Esophagus mucosa (tissue), 1 donor: ENCODE results near the gene ZFYVE27. TPM values are rescaled to one million over a fixed set of nuclear protein-coding genes. Genes with fewer than 3 reads are reported as not detected.
A peak's percentile ranks its signal among the peaks of the same experiment; 100 is the strongest.

ENCODE experiments used
- ATAC-seq: fragments of 200-7000 bp; cut with Tn5 transposase; one replicate; pipeline ENCODE4 v1.9.1; 2020
- total RNA-seq: library from RNA; stranded (reverse); gene quantifications from one replicate; pipeline ENCODE4 v1.2.4, GENCODE V29; 2023
- donor health status: DM: yes; HTN: yes; CAD: no.

Gene ZFYVE27
- total RNA-seq, 1 donor from 2014 or later = 10.7 TPM

DNA sequence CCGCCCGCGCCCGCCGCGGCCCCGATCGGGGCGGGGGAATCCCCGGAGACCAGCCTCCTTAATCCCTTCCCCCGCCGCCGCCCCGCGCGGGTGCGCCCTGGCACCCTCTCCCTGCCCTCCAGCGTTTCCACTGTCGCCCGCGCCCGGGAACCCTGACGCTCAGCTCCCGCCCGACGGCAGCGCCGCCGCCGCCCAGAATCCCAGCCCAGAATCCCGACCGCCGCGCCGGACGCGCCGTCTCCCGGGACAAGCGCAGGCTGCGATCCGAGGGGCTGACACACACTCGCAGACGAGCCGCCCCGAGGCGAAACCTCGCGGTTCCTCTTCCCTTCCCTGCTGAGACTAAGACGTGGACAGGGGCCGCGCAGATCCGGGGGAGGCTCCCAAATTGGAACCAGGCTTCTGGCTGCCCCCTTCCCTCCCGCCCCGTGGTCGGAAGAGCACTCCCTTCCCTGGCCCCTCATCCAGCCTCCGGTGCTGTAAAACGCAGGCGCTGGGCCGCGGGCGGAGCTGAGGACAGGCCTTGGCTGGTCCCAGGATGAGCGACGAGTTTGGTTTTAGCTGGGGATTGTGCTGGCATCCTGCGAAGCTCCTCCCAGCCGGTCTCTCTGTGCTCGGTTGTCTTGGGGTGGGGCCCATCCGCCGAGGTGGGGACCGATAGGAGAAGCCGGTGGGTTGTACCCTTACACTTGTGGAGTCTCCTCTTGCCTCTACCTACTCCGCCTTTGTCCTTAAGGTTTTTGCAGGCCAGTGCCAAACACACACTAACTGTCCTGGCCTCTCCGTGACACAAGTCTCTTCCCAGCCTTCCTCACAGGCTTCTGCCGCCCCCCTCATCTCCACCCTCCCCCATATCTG, 22.3 kb upstream of the ZFYVE27 start:
- peak; percentile 75 for ATAC-seq

GRCh38 chr10:97715259-97715874, 21.6 kb upstream of the ZFYVE27 start:
- no peak for ATAC-seq

GRCh38 chr10:97717627-97718026, 19.3 kb upstream of the ZFYVE27 start:
- ATAC-seq = no peak

DNA sequence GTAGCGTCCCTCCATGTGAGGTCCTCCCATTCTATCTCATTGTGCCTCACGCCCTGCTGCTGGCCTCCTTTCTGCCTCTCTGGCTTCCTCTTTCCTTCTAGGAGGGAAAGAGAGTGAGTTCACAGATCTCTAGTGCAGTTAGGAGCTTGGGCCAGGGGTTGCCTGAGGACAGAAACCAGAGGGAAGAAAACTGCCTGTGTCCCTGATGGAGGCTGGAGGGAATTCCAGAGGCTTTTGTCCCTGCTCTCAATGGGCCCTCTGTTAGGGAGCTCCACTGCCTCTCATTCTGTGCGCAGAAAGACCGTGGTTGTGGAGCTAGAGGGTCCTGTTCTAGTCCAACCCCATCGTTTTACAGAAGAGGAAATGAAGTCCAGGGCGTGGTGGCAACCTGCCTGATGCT, 18.8 kb upstream of the ZFYVE27 start:
- ATAC-seq = no peak

DNA sequence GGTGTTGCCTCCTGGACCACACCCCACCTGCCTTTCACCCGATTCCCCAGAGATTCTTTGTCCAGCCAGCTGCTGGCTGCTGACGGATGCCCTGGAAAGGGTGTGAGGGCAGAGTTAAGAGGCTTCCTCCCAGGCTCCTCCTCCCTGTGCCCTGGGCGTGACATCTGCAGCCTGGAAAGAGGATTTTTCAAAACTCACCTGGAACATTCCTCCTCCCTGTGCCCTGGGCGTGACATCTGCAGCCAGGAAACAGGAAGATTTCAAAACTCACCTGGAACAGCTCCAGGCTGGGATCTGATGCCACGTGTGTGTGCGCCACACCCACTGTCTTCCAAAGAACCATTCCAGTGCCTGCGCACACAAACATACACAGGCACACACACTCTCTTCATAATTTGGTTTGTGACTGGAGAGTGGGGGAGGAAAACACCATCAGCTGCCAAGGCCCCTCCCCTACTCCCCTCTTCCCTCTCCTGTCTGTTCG, 18.2 kb upstream of the ZFYVE27 start:
- ATAC-seq = peak; percentile 89

DNA sequence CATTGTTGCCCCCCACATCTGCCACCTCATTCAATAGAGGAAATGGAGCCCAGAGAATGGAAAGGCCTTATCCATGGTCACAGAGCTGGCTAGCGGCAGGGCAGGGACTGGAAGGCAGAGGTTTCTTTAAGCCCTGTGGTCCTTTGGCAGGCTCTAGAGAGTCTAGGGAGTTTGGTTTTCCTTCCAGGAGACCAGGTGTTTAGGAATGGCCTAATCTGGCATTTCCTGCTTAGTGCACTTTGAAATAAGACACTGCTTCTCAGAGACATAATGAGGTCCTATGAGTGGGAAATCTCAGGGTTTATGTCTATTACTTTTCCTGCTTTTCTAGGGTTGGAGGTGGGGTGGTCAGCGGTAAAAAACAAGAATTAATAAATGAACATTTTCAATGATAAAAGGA, 17.3 kb upstream of the ZFYVE27 start:
- ATAC-seq = no peak

DNA sequence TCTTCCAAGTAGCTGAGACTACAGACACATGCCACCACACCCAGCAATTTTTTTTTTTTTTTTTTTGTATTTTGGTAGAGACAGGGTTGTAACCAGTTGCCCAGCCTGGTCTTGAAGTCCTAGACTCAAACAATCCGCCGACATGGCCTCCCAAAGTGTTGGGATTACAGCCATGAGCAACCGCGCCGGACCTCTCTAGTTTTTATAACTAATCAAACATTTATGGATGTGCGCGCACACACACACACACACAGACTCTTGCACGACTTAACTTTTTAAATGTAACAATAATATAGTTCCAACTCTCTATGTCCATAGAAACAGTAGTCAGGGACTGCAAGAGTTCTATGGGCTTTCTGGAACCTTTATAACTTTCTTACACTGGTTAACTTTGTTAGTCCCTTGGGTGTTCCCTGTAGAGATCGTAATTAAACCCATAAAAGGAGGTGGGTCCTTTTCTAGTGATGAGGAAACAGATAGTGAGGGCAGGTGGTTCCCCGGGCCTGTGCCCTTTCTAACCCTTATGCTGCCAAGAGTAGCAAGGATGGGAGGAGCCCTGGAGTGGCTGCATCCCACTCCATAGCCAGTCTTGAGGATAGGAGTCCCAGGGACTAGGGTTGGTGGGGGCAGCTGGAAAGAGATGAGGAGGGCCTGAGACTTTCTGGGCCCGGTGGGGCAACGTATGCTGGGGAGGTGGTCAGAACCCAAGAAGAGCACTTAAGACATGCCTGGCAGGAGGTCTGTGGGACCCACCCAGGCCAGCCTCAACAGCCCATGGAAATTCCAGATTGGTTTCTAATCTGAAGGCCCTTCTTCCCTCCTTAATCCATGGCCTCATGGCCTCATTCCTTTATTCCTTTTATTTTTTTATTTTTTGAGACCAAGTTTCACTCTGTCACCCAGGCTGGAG, 14.8 kb upstream of the ZFYVE27 start:
- no peak for ATAC-seq

- no peak for ATAC-seq
These were observed 13.9 kb upstream of the ZFYVE27 start for GRCh38 chr10:97723001-97723400.

DNA sequence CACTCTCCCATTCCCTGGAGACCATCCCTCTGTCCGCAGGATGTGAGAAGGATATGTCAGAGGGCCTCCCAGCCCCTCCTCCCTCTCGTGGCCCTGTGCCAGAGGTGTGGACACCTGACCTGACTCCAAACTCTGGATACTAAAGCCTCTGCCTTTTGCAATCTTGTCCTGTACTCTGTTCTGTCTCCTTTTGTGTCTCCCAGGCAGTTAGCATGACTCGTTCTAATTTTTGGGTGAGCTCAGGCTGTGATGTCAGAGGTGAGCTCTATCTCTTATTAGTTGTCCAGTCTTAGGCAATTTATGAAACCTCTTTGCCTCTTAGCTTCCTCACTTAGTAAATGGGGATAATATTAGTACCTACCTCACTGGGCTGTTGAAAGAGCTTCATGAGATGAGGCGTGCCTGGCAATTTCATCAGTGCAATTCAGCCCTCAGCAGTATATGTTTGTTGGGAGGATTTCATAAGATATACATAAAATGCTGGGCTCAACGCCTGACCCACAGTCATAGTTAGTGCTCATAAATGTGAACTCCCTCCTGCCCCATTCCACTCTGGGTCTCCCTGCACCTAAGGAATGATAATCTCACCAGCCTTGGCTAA, 12.5 kb upstream of the ZFYVE27 start:
- ATAC-seq = peak; percentile 52

DNA sequence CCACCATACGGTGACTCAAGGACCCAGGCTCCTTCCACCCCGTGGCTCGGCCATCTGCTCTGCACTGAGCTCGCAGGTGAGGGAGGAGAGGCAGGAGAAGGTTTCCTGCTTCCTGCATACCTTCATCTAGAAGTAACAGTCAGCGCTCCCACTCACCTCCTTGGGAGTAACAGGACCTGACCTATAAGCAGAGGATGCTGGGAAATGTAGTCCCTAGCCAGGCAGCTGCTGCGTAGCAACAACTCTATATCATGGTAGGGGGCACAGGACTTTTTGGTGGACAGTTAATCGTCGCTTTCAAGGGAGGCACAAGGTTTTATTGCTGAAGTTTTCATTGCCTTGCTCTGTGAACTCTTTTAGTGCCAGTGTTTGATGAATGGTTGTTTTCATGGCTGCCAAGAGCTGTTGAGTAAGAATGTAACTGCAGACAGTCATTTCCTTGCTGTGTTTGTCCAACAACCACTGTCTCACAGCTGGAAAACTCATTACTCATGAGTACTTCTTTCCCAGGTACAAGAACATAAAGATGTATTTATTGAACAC, 10.2 kb upstream of the ZFYVE27 start:
- peak; percentile 49 for ATAC-seq

GRCh38 chr10:97729014-97729413, 7.9 kb upstream of the ZFYVE27 start:
- no peak for ATAC-seq

- ATAC-seq = peak; percentile 79
These were observed 5.4 kb upstream of the ZFYVE27 start for GRCh38 chr10:97731346-97732051.

GRCh38 chr10:97732052-97732359, 4.9 kb upstream of the ZFYVE27 start:
- ATAC-seq = no peak

- no peak for ATAC-seq
These were observed 3.7 kb upstream of the ZFYVE27 start for GRCh38 chr10:97733256-97733655.

DNA sequence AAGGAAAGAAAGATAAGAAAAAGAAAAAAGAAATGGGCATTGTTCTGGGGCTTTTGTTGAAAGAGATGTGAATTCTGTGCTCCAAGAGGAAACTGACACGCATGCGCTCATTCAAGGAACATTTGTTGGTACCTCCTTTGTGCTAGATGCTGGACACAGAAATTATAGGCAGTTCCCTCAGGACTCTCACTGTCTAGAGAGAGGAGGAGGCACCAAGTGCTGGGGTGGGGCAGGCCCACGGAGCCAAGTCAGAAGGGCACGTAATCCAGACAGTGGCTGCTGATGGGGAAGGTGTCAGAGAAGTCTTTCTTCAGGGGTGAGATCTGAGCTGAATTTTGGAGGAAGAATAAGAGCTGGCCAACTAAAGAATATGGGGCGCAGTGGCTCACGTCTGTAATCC, 2.9 kb upstream of the ZFYVE27 start:
- no peak for ATAC-seq

- ATAC-seq = peak; percentile 13
These were observed 476 bp upstream of the ZFYVE27 start for GRCh38 chr10:97736403-97736901.

GRCh38 chr10:97737770-97738265, 890 bp downstream of the ZFYVE27 start:
- ATAC-seq = no peak

- ATAC-seq = no peak
These were observed 1.7 kb downstream of the ZFYVE27 start for GRCh38 chr10:97738616-97739015.

DNA sequence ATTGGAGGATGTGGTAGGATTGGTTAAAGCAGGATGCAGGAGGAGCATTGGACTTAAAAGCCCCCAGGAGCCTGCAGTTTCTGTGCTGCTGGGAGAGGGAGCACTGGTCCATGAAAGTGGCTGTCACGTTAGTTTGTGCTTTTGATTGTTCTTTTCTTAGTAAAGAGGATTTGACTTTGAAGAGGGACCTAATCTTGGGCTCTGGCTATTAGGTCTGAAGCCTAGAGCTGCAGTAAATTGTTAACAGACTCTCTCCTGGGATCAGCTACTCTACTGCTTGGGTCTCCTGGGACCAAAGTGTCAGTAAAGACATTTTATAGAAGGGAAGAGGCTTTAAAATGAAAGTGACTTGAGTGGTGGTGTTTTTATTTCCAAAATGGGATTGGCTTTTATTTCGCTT, 3.7 kb downstream of the ZFYVE27 start:
- ATAC-seq = no peak

DNA sequence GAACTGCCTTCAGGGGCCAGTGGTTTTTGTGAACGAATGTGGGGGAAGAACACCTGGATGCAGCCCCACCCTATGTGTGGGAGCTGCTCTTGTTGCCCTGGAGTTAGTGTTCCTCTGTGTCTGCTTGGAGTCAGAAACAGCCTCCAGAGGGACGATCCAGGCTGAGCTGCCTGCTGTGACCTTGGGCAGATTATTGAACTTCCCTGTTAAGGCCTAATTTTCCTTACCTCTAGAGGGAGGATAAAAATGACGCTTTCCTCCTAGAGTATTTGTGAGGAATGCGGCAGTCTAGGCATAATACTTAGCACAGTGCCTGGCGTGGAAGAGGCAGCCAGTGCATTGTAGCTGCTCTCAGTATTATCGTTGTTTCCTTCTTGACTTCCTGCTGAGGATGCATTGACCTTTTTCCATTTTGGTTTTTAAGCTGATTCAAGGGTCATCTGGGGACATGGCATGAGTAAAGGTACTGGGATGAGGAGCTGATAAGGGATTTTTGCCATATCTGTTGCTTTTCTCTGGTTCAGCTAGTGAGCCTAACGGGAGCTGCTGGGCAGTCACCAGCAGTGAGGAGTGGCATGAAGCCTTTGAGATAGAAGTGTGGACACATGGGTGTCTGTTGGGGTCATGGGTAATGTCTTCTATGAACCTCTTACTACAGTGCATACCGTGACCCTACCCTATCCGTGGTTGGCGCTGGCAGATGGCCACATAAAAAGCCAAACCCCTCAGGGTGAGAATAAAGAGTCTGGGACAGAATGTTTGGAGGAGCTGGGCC, 6.4 kb downstream of the ZFYVE27 start:
- ATAC-seq = peak; percentile 28
